HepG2 (cell line): ENCODE results near the gene NELL2. TPM values are rescaled to one million over a fixed set of nuclear protein-coding genes. Genes with fewer than 3 reads are reported as not detected.

Experiments used
- ATAC-seq: fragments of 200-7000 bp; cut with Tn5 transposase; 3 replicates; pipeline ENCODE4 v1.9.1; 2020; ENCODE audit warnings: mild to moderate bottlenecking, moderate library complexity
- BruUV-seq: library from RNA; stranded (reverse); fragments of 400-500 nt; replicated peaks from 2 replicates; lab custom pipeline; 2021; lab: Mats Ljungman, UMichigan
- CTCF ChIA-PET: fragments of 300-600 bp; formaldehyde crosslinking; extraction: SDS; loops from one replicate; lab custom pipeline; 2021; ENCODE audit warnings: low total read pairs, inconsistent platforms, low intra/inter-chr PET ratio; lab: Yijun Ruan, JAX
- POLR2A ChIA-PET: fragments of 350-600 bp; sonication (Branson Sonifier 250); formaldehyde crosslinking; loops from one replicate; lab custom pipeline; 2020; ENCODE audit warnings: antibody characterized with exemption, inconsistent platforms; lab: Yijun Ruan, JAX
- DNase-seq: peaks from one replicate; pipeline ENCODE4 v3.0.0-alpha.2; 2015; ENCODE audit warnings: low spot score
- FAIRE-seq: peaks from 3 replicates; lab custom pipeline; 2011; peaks lifted over from hg19 to GRCh38; lab: Jason Lieb, UNC
- H2AFZ ChIP-seq: one replicate; pipeline ENCODE4 v1.6.1; 2011; ENCODE audit warnings: low read length, inconsistent platforms
- H3K27ac ChIP-seq: fragments of 300-600 bp; 3 replicates; pipeline ENCODE4 v1.8.0; 2011; ENCODE audit warnings: mixed run types, mild to moderate bottlenecking, mixed read lengths, low read length, inconsistent platforms; ENCODE audit not compliant: insufficient read depth; ENCODE audit errors: extremely low read length
- H3K27me3 ChIP-seq, 2 experiments: fragments of 200-600 bp in 1 of 2; 2 replicates in 1 of 2; 3 replicates in 1 of 2; pipeline versions ENCODE4 v1.6.0 to v1.8.0; 2011; ENCODE audit warnings: low read length in 2 of 2, mild to moderate bottlenecking in 2 of 2, moderate library complexity in 2 of 2, inconsistent platforms in 1 of 2; ENCODE audit not compliant: insufficient read depth in 2 of 2, control insufficient read depth in 1 of 2
- H3K36me3 ChIP-seq, 2 experiments: fragments of 200-600 bp in 1 of 2; replicated peaks in 1 of 2; 2 replicates in 1 of 2; 3 replicates in 1 of 2; pipeline versions ENCODE4 v1.5.1 to v1.8.0; 2011; ENCODE audit warnings: low read length in 2 of 2, inconsistent platforms in 1 of 2; ENCODE audit not compliant: insufficient read depth in 2 of 2, control insufficient read depth in 1 of 2
- H3K4me1 ChIP-seq: 2 replicates; pipeline ENCODE4 v1.5.1; 2012; ENCODE audit warnings: low read length, inconsistent platforms; ENCODE audit not compliant: insufficient read depth
- H3K4me2 ChIP-seq: 2 replicates; pipeline ENCODE4 v1.6.0; 2011; ENCODE audit warnings: low read depth, low read length, inconsistent platforms
- H3K4me3 ChIP-seq, 3 experiments: fragments of 200-600 bp in 1 of 3; sonication (generic), shearing (Covaris generic) in 1 of 3; replicated peaks in 1 of 3; 2 replicates each; pipeline ENCODE4 v1.5.1; 2011 to 2016; ENCODE audit warnings: low read length in 3 of 3, inconsistent platforms in 2 of 3, low read depth in 2 of 3, mild to moderate bottlenecking in 2 of 3, control low read depth in 1 of 3, mixed read lengths in 1 of 3; ENCODE audit not compliant: insufficient read depth in 1 of 3
- H3K79me2 ChIP-seq: one replicate; pipeline ENCODE4 v1.6.1; 2011; ENCODE audit warnings: low read length, inconsistent platforms; ENCODE audit not compliant: insufficient read depth
- H3K9ac ChIP-seq: 2 replicates; pipeline ENCODE4 v1.6.0; 2011; ENCODE audit warnings: mild to moderate bottlenecking, low read depth, low read length, inconsistent platforms; ENCODE audit not compliant: insufficient read depth
- H3K9me3 ChIP-seq: 2 replicates; pipeline ENCODE4 v1.5.1; 2012; ENCODE audit warnings: mild to moderate bottlenecking, low read length
- H4K20me1 ChIP-seq: 2 replicates; pipeline ENCODE4 v1.6.0; 2011; ENCODE audit warnings: inconsistent platforms, mild to moderate bottlenecking, low read length, moderate library complexity; ENCODE audit not compliant: insufficient read depth
- ATF2 ChIP-seq: sonication (generic); formaldehyde crosslinking; IDR thresholded peaks from 2 replicates; pipeline ENCODE4 v1.4.0; 2020; ENCODE audit warnings: missing genetic modification reagents
- FUBP1 ChIP-seq: sonication (generic); formaldehyde crosslinking; IDR thresholded peaks from 2 replicates; pipeline ENCODE4 v1.5.1; 2020; ENCODE audit warnings: missing genetic modification reagents, mild to moderate bottlenecking, borderline replicate concordance
- KLF15 ChIP-seq: sonication (generic); formaldehyde crosslinking; IDR thresholded peaks from 2 replicates; pipeline ENCODE4 v1.8.1; 2023; ENCODE audit warnings: borderline replicate concordance, mild to moderate bottlenecking, inconsistent platforms, missing genetic modification reagents, mixed read lengths
- MBNL3 ChIP-seq: fragments of 250-450 bp; sonication (Bioruptor Pico); conservative IDR thresholded peaks from 2 replicates; pipeline ENCODE4 v1.8.0; 2022; ENCODE audit warnings: mild to moderate bottlenecking, inconsistent platforms
- SMAD3 ChIP-seq: sonication (generic); formaldehyde crosslinking; IDR thresholded peaks from 2 replicates; pipeline ENCODE4 v1.4.0; 2020; ENCODE audit warnings: missing genetic modification reagents
- ZBTB20 ChIP-seq: sonication (generic); formaldehyde crosslinking; IDR thresholded peaks from 2 replicates; pipeline ENCODE4 v1.8.1; 2023; ENCODE audit warnings: missing genetic modification reagents, low read depth, mild to moderate bottlenecking, borderline replicate concordance
- ZFY ChIP-seq: sonication (generic); formaldehyde crosslinking; IDR thresholded peaks from 2 replicates; pipeline ENCODE4 v1.4.0; 2020; ENCODE audit warnings: missing genetic modification reagents
- ZNF263 ChIP-seq: sonication (generic); formaldehyde crosslinking; IDR thresholded peaks from 2 replicates; pipeline ENCODE4 v1.4.0; 2020; ENCODE audit warnings: missing genetic modification reagents
- ZNF768 ChIP-seq: sonication (generic); formaldehyde crosslinking; IDR thresholded peaks from 2 replicates; pipeline ENCODE4 v1.4.0; 2020; ENCODE audit warnings: missing genetic modification reagents
- WGBS: methylation state at CpG from one replicate; pipeline ENCODE4 v1.1.6; 2017; ENCODE audit warnings: low lambda C conversion rate; 5-methylcytosine and 5-hydroxymethylcytosine counted together
- in situ Hi-C: cut with HindIII; loops from 2 replicates; pipeline ENCODE4 v1.10.0; 2017; ENCODE audit warnings: low pct_unique_long_range_greater_than_20kb; ENCODE audit not compliant: extremely low pct_ligation_motif_present
- intact Hi-C: fragments of 100-400 bp; cut with micrococcal nuclease; formaldehyde crosslinking; loops from one replicate; pipeline ENCODE4 v1.10.0; 2022; ENCODE audit not compliant: unreplicated experiment
- polyA plus RNA-seq, 8 experiments: library from polyadenylated mRNA; depleted of rRNA in 3 of 8; stranded (reverse) in 7 of 8; unstranded in 1 of 8; fragments of >200 nt; fragmentation: Illumina TruSeq in 4 of 8; extraction: Trizol in 4 of 8; gene quantifications; 2 replicates each; pipeline versions ENCODE4 v1.2.1 to v1.2.3, GENCODE V29; 2011 to 2016; ENCODE audit warnings: low read depth in 4 of 8, missing spikeins in 1 of 8, mixed read lengths in 1 of 8; ENCODE audit not compliant: insufficient read depth in 1 of 8
- total RNA-seq, 5 experiments: library from RNA; depleted of rRNA; stranded (reverse); fragments of >200 nt; fragmentation: Illumina TruSeq; extraction: Trizol; gene quantifications; 2 replicates each; pipeline ENCODE4 v1.2.3, GENCODE V29; 2016; ENCODE audit warnings: low read depth in 1 of 5
- TF ChIP-seq, protein P1 (sequence below): sonication (generic); formaldehyde crosslinking; IDR thresholded peaks from 2 replicates; pipeline ENCODE4 v1.8.1; 2023; ENCODE audit warnings: missing genetic modification reagents, inconsistent platforms, borderline replicate concordance
- TF ChIP-seq, protein P2 (sequence below): sonication (generic); formaldehyde crosslinking; IDR thresholded peaks from 2 replicates; pipeline ENCODE4 v1.4.0; 2020; ENCODE audit warnings: missing genetic modification reagents, borderline replicate concordance

The NELL2 gene
- total and polyA plus RNA-seq, 2 of the 13 experiments (the other 11 are each of a cell fraction or from before 2014, with no cell fraction given): 0.11 TPM; not detected in 1

DNA sequence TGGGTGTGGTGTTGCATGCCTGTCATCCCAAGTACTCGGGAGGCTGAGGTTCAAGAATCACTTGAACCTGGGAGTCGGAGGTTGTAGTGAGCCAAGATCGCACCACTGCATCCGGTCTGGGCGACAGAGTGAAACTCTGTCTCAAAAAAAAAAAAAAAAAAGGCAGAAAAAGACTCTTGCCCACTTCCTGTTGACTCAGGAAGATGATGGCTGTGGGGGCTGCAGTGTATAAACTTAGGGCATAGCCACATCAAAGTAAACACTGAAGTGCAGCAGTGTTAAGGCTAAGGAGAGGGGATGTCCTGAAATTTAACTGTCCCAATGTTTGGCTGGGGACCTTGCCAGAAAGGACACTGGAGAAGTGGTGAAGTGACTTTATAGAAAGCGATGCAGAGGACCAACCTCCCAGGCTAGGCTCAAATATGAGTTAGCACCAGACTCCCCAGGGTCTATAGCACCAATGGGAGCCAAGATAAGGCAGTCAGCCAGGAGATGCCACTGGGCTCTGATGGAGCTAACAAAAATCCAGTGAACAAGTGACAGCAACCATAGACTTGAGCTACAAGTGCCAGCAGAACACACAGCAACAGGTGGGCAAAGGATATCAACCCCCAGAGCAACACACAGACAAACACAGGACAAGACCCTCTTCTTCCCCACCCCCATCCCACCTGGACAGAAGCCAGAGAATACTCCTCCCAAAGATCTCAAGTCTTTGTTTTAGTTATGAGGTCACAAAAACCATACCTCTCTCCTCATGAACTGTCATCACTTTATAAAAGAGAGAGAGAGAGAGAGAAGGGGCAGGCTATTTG lies 28.0 kb downstream of the NELL2 start:
- POLR2A ChIA-PET: no interaction called here
- in situ Hi-C loops (no loop called here), intact Hi-C loops (no loop called here)
- H2AFZ ChIP-seq: no peak overlapping the region
- H3K9ac ChIP-seq: no peak overlapping the region
- H3K79me2 ChIP-seq: no peaks in the 10 kb centered on the region
- no peak overlapping the region for H3K27ac ChIP-seq
- H3K4me1 ChIP-seq: no peaks in the 10 kb centered on the region
- no peaks in the 10 kb centered on the region for H4K20me1 ChIP-seq
- no peak for ATAC-seq
- WGBS: 0% methylated on average over 6 of the region's 6 CpGs
- H3K36me3 ChIP-seq: no peaks in the 10 kb centered on the region
- H3K4me2 ChIP-seq: no peak overlapping the region
- H3K9me3 ChIP-seq: no peaks in the 10 kb centered on the region
- no TSS peak for BruUV-seq
- DNase-seq: no peak
- no peak for FAIRE-seq
- TF ChIP-seq, protein P1, sequence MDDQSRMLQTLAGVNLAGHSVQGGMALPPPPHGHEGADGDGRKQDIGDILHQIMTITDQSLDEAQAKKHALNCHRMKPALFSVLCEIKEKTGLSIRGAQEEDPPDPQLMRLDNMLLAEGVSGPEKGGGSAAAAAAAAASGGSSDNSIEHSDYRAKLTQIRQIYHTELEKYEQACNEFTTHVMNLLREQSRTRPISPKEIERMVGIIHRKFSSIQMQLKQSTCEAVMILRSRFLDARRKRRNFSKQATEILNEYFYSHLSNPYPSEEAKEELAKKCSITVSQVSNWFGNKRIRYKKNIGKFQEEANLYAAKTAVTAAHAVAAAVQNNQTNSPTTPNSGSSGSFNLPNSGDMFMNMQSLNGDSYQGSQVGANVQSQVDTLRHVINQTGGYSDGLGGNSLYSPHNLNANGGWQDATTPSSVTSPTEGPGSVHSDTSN (CRISPR knock-in tag): no peak
- TF ChIP-seq FUBP1 (no peak), SMAD3 (CRISPR knock-in tag) (no peak), MBNL3 (CRISPR knock-in tag) (no peak), KLF15 (CRISPR knock-in tag) (no peak), ZNF768 (CRISPR knock-in tag) (no peak), ZFY (no peak), ATF2 (CRISPR knock-in tag) (no peak), ZBTB20 (CRISPR knock-in tag) (no peak), ZNF263 (CRISPR knock-in tag) (no peak)
- TF ChIP-seq, protein P2, sequence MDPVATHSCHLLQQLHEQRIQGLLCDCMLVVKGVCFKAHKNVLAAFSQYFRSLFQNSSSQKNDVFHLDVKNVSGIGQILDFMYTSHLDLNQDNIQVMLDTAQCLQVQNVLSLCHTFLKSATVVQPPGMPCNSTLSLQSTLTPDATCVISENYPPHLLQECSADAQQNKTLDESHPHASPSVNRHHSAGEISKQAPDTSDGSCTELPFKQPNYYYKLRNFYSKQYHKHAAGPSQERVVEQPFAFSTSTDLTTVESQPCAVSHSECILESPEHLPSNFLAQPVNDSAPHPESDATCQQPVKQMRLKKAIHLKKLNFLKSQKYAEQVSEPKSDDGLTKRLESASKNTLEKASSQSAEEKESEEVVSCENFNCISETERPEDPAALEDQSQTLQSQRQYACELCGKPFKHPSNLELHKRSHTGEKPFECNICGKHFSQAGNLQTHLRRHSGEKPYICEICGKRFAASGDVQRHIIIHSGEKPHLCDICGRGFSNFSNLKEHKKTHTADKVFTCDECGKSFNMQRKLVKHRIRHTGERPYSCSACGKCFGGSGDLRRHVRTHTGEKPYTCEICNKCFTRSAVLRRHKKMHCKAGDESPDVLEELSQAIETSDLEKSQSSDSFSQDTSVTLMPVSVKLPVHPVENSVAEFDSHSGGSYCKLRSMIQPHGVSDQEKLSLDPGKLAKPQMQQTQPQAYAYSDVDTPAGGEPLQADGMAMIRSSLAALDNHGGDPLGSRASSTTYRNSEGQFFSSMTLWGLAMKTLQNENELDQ: no peak
- TF ChIP-seq, all 625 proteins: peak for 0
- CTCF ChIA-PET: no interaction called here
- Histone ChIP-seq H3K27me3 (no peaks in the 10 kb centered on the region), H3K4me3 (no peak overlapping the region)
